HCT116 (cell line): ENCODE data around the gene HBG2. TPM values are rescaled to one million over a fixed set of nuclear protein-coding genes. Genes with fewer than 3 reads are reported as not detected.

ENCODE experiments used
- ELF1 ChIP-seq: IDR thresholded peaks from 2 replicates; pipeline ENCODE4 v1.6.1; 2012; ENCODE audit warnings: low read depth, borderline replicate concordance
- POLR2A ChIP-seq: IDR thresholded peaks from 2 replicates; pipeline ENCODE4 v1.7.0; 2011; ENCODE audit warnings: borderline replicate concordance; ENCODE audit not compliant: insufficient read depth, insufficient read length; ENCODE audit errors: extremely low read depth
- RAD21 ChIP-seq: IDR thresholded peaks from 2 replicates; pipeline ENCODE4 v1.6.1; 2012; ENCODE audit warnings: low read depth, mild to moderate bottlenecking
- SIN3A ChIP-seq: IDR thresholded peaks from 2 replicates; pipeline ENCODE4 v1.6.1; 2012; ENCODE audit warnings: low read depth
- SP1 ChIP-seq: IDR thresholded peaks from 2 replicates; pipeline ENCODE4 v1.6.1; 2012; ENCODE audit warnings: low read depth
- TCF7L2 ChIP-seq: IDR thresholded peaks from 2 replicates; pipeline ENCODE4 v1.7.0; 2011; ENCODE audit warnings: borderline replicate concordance, inconsistent platforms; ENCODE audit not compliant: insufficient read depth, insufficient read length; ENCODE audit errors: extremely low read depth
- total RNA-seq: library from RNA; stranded (reverse); gene quantifications from one replicate; pipeline ENCODE4 v1.2.1, GENCODE V29; 2021; ENCODE audit not compliant: unreplicated experiment
- TF ChIP-seq, protein P1 (sequence below): IDR thresholded peaks from 2 replicates; pipeline ENCODE4 v1.6.1; 2011; ENCODE audit warnings: mild to moderate bottlenecking, low read length, moderate library complexity; ENCODE audit not compliant: insufficient replicate concordance; ENCODE audit errors: extremely low read depth
- TF ChIP-seq, protein P2 (sequence below): IDR thresholded peaks from 2 replicates; pipeline ENCODE4 v1.6.1; 2012; ENCODE audit warnings: low read depth
- TF ChIP-seq, protein P3 (sequence below): IDR thresholded peaks from 2 replicates; pipeline ENCODE4 v1.6.1; 2012
- TF ChIP-seq, protein P4 (sequence below): IDR thresholded peaks from 2 replicates; pipeline ENCODE4 v1.6.1; 2012

The HBG2 gene
- total RNA-seq, 1 experiment from 2014 or later = 48.1 TPM

DNA sequence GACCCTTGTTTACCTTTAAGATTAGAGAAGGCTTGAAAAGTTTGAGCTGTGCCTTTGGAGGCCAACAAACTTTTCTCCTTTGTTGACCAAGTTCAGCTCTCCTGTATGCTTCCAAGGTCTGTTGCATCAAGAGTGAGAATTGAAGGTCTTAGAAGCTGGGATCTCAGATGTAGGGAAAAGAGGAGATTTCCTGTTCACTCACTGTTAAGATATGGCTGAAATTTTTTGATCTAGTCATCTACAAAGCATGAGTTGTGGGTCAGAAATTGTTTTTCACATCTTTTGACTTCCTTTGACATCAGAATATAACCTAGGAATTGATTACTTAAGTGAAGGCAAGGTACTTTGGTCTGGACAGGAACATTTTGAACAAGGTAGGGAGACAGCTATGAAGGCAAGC lies 35.1 kb upstream of the HBG2 start (continued):
- TF ChIP-seq, protein P1, sequence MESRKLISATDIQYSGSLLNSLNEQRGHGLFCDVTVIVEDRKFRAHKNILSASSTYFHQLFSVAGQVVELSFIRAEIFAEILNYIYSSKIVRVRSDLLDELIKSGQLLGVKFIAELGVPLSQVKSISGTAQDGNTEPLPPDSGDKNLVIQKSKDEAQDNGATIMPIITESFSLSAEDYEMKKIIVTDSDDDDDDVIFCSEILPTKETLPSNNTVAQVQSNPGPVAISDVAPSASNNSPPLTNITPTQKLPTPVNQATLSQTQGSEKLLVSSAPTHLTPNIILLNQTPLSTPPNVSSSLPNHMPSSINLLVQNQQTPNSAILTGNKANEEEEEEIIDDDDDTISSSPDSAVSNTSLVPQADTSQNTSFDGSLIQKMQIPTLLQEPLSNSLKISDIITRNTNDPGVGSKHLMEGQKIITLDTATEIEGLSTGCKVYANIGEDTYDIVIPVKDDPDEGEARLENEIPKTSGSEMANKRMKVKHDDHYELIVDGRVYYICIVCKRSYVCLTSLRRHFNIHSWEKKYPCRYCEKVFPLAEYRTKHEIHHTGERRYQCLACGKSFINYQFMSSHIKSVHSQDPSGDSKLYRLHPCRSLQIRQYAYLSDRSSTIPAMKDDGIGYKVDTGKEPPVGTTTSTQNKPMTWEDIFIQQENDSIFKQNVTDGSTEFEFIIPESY = no peak
- TF ChIP-seq, protein P2, sequence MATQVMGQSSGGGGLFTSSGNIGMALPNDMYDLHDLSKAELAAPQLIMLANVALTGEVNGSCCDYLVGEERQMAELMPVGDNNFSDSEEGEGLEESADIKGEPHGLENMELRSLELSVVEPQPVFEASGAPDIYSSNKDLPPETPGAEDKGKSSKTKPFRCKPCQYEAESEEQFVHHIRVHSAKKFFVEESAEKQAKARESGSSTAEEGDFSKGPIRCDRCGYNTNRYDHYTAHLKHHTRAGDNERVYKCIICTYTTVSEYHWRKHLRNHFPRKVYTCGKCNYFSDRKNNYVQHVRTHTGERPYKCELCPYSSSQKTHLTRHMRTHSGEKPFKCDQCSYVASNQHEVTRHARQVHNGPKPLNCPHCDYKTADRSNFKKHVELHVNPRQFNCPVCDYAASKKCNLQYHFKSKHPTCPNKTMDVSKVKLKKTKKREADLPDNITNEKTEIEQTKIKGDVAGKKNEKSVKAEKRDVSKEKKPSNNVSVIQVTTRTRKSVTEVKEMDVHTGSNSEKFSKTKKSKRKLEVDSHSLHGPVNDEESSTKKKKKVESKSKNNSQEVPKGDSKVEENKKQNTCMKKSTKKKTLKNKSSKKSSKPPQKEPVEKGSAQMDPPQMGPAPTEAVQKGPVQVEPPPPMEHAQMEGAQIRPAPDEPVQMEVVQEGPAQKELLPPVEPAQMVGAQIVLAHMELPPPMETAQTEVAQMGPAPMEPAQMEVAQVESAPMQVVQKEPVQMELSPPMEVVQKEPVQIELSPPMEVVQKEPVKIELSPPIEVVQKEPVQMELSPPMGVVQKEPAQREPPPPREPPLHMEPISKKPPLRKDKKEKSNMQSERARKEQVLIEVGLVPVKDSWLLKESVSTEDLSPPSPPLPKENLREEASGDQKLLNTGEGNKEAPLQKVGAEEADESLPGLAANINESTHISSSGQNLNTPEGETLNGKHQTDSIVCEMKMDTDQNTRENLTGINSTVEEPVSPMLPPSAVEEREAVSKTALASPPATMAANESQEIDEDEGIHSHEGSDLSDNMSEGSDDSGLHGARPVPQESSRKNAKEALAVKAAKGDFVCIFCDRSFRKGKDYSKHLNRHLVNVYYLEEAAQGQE = no peak
- no peak for TF ChIP-seq RAD21
- no peak for TF ChIP-seq POLR2A
- TF ChIP-seq SIN3A = no peak
- TF ChIP-seq, protein P3, sequence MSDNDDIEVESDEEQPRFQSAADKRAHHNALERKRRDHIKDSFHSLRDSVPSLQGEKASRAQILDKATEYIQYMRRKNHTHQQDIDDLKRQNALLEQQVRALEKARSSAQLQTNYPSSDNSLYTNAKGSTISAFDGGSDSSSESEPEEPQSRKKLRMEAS = no peak
- TF ChIP-seq, protein P4, sequence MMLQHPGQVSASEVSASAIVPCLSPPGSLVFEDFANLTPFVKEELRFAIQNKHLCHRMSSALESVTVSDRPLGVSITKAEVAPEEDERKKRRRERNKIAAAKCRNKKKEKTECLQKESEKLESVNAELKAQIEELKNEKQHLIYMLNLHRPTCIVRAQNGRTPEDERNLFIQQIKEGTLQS = no peak
- no peak for TF ChIP-seq ELF1
- no peak for TF ChIP-seq TCF7L2
- TF ChIP-seq SP1 = no peak
